Esophagus mucosa (tissue), 1 donor: ENCODE results near the gene METTL15. TPM values are rescaled to one million over a fixed set of nuclear protein-coding genes. Genes with fewer than 3 reads are reported as not detected.
"Not testable (repeated sequence)": the region's sequence is repeated elsewhere in the genome, so short reads cannot be mapped to it uniquely, and the experiment has no call there.

Experiments used
- ATAC-seq: fragments of 200-7000 bp; cut with Tn5 transposase; one replicate; pipeline ENCODE4 v1.9.1; 2020
- total RNA-seq: library from RNA; stranded (reverse); gene quantifications from one replicate; pipeline ENCODE4 v1.2.4, GENCODE V29; 2023
- donor health status: DM: yes; HTN: yes; CAD: no.

METTL15 gene
- total RNA-seq, 1 donor from 2014 or later, result 9.5 TPM

- ATAC-seq, result no peak
Observed at GRCh38 chr11:28223577-28223976, 115.4 kb downstream of the METTL15 start.

- no peak for ATAC-seq
Observed at GRCh38 chr11:28223994-28224393, 115.8 kb downstream of the METTL15 start.

- ATAC-seq, result no peak
Observed at GRCh38 chr11:28227460-28227859, 119.3 kb downstream of the METTL15 start.

- ATAC-seq, result no peak
Observed at GRCh38 chr11:28228196-28228895, 120.2 kb downstream of the METTL15 start.

- ATAC-seq, result no peak
Observed at GRCh38 chr11:28231475-28231874, 123.3 kb downstream of the METTL15 start.

- no peak for ATAC-seq
Observed at GRCh38 chr11:28232649-28233048, 124.5 kb downstream of the METTL15 start.

- no peak for ATAC-seq
Observed at GRCh38 chr11:28241760-28242159, 133.6 kb downstream of the METTL15 start.

GRCh38 chr11:28242596-28242995 lies 134.4 kb downstream of the METTL15 start:
- ATAC-seq, result no peak

GRCh38 chr11:28243061-28243460 lies 134.9 kb downstream of the METTL15 start:
- no peak for ATAC-seq

GRCh38 chr11:28243581-28243980 lies 135.4 kb downstream of the METTL15 start:
- no peak for ATAC-seq

- no peak for ATAC-seq
Observed at GRCh38 chr11:28245131-28245530, 136.9 kb downstream of the METTL15 start.

GRCh38 chr11:28250192-28250591 lies 142.0 kb downstream of the METTL15 start:
- ATAC-seq, result no peak

GRCh38 chr11:28251257-28251656 lies 143.1 kb downstream of the METTL15 start:
- no peak for ATAC-seq

- no peak for ATAC-seq
Observed at GRCh38 chr11:28257761-28258160, 149.6 kb downstream of the METTL15 start.

GRCh38 chr11:28259177-28259843 lies 151.1 kb downstream of the METTL15 start:
- ATAC-seq, result no peak

GRCh38 chr11:28268925-28269324 lies 160.7 kb downstream of the METTL15 start:
- no peak for ATAC-seq

GRCh38 chr11:28269586-28269985 lies 161.4 kb downstream of the METTL15 start:
- ATAC-seq, result no peak

GRCh38 chr11:28272247-28272646 lies 164.1 kb downstream of the METTL15 start:
- ATAC-seq, result not testable (repeated sequence)

GRCh38 chr11:28274216-28274615 lies 166.0 kb downstream of the METTL15 start:
- no peak for ATAC-seq

GRCh38 chr11:28284196-28284595 lies 176.0 kb downstream of the METTL15 start:
- no peak for ATAC-seq

- no peak for ATAC-seq
Observed at GRCh38 chr11:28289444-28289843, 181.3 kb downstream of the METTL15 start.

GRCh38 chr11:28290995-28291394 lies 182.8 kb downstream of the METTL15 start:
- ATAC-seq, result not testable (repeated sequence)

- no peak for ATAC-seq
Observed at GRCh38 chr11:28296426-28296825, 188.2 kb downstream of the METTL15 start.

- ATAC-seq, result no peak
Observed at GRCh38 chr11:28298209-28298608, 190.0 kb downstream of the METTL15 start.
